Activated naive CD4-positive, alpha-beta T cell treated with anti-CD3 and anti-CD28 coated beads, Interleukin-2, amount 50 U/mL, for 72 hours (primary cell): ENCODE data around the gene NBEA. TPM values are rescaled to one million over a fixed set of nuclear protein-coding genes. Genes with fewer than 3 reads are reported as not detected.

Experiments used
- ATAC-seq, 2 donors: fragments of 150-1000 bp; cut with Tn5 transposase; 2 replicates each; pipeline ENCODE4 v1.10.0; 2021; ENCODE audit warnings: mild to moderate bottlenecking in 2 of 2, moderate library complexity in 2 of 2
- DNase-seq, 2 donors: peaks; one replicate each; pipeline ENCODE4 v3.0.0; 2021 to 2022; ENCODE audit warnings: low spot score in 2 of 2
- H3K27ac Mint-ChIP-seq, 2 donors: one replicate each; pipeline ENCODE4 v1.8.0; 2022; ENCODE audit warnings: mild to moderate bottlenecking in 2 of 2, mixed read lengths in 2 of 2
- H3K36me3 Mint-ChIP-seq, 2 donors: one replicate each; pipeline ENCODE4 v1.8.0; 2022; ENCODE audit warnings: mixed read lengths in 2 of 2
- H3K9me3 Mint-ChIP-seq, 2 donors: one replicate each; pipeline ENCODE4 v1.8.0; 2022; ENCODE audit warnings: mixed read lengths in 2 of 2
- total RNA-seq, 2 donors: library from RNA; stranded (reverse); gene quantifications; one replicate each; pipeline ENCODE4 v1.2.3, GENCODE V29; 2022

NBEA gene
- total RNA-seq, 2 donors from 2014 or later = 0.37 to 0.84 TPM

DNA sequence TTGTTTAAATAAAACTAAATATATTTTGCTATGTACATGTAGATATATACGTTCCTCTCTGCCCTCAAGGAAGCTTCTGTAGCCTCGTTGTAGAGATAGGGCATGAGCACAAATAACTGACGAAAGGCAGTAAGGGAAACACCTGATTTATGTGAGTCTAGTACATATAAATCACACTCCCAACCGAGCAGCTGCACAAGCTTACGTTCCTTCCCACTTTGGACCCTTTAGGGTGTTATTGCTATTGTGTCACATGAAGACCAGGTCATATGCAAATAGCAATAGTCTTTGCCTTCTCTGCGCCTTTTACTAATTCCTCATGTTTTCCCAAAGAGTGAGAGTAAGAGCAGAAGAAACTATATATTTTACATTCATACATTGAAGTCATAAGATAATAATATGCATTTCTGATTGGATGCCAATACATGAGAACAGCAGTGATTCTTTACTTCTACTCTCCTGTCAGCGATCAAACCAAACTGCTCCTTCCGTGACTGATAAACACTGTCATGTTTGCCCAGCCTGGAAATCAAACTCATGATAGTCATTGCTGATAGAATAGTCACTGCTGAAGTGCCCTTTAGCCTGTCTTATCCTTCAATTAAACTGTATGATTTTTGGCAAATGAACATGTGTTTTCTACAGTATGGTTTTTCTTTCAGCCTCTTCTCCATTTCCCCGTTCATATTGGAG lies 661.7 kb downstream of the NBEA start:
- no peak for DNase-seq
- Mint-ChIP-seq H3K27ac (no peak overlapping the region), H3K36me3 (no peaks in the 10 kb centered on the region), H3K9me3 (no peaks in the 10 kb centered on the region)
- ATAC-seq = no peak

DNA sequence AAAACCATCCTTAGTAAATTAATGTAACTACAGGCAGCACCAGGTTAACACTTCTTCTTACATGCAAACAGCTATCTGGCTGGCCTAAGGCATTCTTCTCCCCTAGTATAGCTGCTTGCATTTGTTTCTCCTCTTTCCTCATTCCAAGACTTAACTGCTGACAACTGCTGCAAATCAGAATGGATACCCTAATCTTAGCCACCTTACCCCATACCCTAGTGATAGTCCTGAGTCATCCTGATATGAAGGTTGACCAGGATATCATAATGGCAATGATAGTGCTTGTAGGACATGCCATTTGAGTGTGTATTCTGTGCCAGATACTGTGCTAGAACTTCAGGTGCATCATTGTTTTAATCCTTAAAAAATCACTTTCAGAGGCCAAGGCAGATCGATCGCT lies 672.6 kb downstream of the NBEA start:
- H3K9me3 Mint-ChIP-seq = no peaks in the 10 kb centered on the region
- no peak overlapping the region for H3K27ac Mint-ChIP-seq
- H3K36me3 Mint-ChIP-seq = no peaks in the 10 kb centered on the region
- DNase-seq (no peak), ATAC-seq (no peak)

DNA sequence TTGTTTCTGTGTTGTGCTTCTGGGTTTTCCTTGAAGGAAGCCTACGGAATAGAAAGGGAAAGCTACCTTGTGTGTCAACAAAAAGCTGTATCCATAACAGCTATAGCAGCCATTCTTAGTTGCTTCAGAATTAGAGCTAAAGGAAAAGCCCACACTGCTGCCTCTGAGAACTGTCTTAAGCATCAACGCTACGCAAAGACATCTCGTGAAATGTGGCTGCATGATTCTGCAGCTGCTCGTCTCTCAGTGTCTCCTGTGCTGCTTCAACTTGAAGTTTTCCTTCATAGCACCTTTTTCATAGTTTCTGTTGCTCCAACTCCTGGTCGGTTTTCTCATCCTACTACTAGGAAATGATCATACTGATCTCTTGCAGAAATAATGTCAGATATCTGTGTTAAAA lies 675.4 kb downstream of the NBEA start:
- DNase-seq (no peak), ATAC-seq (no peak)
- Mint-ChIP-seq H3K9me3 (peaks cover 0 to 4% of the 10 kb centered on the region in 2 donors), H3K36me3 (peaks cover 0 to 4% of the 10 kb centered on the region in 2 donors), H3K27ac (no peak overlapping the region)

DNA sequence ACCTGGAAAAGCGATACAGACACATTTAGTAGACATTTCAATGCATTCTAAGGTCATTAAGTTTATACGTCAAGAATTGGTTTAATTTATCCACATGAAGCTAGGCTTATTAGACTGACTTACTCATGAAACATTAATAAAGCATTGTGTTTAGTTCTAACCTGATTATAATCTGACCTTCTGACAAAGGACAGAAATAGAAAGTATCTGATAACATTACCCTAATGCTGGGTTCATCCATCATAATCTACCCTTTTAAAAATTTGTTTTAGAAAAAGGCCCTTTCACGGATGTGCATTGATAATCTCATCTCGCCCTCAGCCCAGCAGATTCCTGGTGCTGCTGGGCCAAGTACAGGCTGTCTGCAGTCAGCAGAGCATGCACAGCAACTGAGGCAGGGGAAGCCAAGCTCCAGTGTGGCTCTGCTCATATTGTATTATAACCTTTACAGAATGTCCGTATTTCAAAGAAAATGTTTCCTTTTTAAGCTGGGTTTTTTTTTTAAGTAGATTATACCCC lies 676.6 kb downstream of the NBEA start:
- ATAC-seq (no peak), DNase-seq (no peak)
- no peak overlapping the region for H3K27ac Mint-ChIP-seq
- peaks cover 0 to 4% of the 10 kb centered on the region in 2 donors for H3K36me3 Mint-ChIP-seq
- H3K9me3 Mint-ChIP-seq = peaks cover 0 to 4% of the 10 kb centered on the region in 2 donors

DNA sequence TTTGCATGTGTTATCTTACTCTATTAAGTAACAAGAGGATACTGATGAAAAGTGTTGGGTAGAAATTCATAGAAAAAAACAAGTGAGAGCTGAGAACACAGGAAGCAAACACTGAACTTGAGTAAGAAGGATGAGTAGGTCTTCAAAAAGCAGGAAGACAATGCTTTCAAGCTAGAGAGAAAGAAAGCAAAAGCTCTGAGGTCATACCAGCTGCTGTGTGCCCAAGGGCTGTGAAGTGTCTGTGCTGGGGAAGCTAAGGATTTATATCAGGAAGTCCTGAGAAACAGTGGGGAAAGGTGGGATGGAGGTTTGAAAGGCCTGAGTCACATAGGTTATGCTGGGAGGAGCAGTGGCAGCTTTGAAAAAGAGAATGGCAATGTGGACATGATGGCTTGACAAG lies 679.9 kb downstream of the NBEA start:
- H3K9me3 Mint-ChIP-seq = peaks cover 0 to 4% of the 10 kb centered on the region in 2 donors
- DNase-seq = no peak
- ATAC-seq = no peak
- peaks cover 0 to 4% of the 10 kb centered on the region in 2 donors for H3K36me3 Mint-ChIP-seq
- peak overlapping the region in 1 of 2 donors; percentile 22 for H3K27ac Mint-ChIP-seq

DNA sequence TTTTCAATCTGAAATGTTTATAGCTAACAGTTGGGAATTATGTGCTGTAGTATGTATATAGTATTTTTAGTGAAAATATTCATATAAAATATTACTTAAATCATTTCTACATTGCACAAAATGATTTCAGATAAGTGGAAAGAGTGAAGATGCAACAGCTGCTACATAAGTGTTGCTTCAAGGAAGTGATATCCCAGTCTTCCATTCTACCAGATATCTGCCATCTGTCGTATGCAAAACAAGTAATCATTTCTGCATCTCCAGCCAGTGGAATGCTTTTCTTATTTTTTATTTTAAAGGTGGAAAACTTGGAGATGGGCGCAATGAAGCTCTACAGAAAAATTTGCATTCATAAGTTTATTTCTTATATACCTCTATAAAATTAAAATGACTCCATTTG lies 687.0 kb downstream of the NBEA start:
- DNase-seq (no peak), ATAC-seq (no peak)
- Mint-ChIP-seq H3K9me3 (no peaks in the 10 kb centered on the region), H3K27ac (no peak overlapping the region), H3K36me3 (no peaks in the 10 kb centered on the region)

DNA sequence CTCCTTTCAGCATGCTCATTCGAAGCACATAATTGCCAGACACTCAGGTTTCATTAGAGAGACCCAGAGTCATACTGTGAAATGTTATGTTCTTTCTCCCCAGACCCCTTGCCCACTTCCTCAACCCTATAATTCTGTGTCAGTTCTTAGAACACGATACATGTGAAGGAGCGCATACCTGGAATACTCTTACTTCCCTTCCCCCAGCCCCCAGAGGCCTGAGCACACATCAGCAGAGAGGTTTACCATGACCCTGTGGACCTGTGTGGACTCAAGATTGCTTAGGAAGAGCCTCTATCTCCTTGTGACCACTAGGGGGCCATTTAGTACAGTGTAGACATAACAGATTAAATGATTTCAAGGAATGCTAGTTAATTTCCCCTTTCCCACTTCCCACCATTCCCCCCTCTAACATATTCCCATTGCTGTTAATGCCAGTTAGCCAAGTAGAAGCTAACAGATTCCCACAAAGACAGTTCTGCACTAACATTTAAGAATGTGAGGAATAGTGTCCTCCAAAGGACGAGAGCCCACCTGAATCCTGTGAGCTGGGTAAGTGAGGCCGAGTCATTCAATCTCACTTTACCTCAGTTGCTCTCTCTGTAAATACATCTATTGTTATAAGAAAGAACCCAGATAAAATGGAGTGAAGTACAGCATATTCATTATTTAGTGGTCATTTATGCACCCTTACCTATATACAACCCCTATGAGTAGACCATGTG lies 688.6 kb downstream of the NBEA start:
- Mint-ChIP-seq H3K27ac (no peak overlapping the region), H3K36me3 (no peaks in the 10 kb centered on the region), H3K9me3 (no peaks in the 10 kb centered on the region)
- DNase-seq (no peak), ATAC-seq (peak in 1 of 2 donors; percentile 69)

DNA sequence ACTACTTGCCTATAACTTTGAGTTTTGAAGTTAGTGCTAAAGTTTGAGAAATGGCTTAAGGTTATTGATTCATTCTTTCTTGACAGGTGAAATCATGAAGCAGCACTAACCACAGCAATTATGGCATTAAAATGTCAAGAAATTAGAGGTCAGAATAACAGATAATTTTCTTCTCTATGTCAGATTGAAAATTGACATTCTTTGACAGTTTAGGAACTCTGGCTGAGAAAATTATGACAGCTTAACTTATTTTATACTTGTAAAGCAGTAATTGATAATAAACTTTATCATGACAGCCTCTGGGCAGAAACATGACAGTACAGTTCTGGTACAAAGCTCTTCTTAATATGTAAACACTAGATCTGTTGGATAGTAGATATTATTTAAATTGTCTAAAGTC lies 689.6 kb downstream of the NBEA start:
- Mint-ChIP-seq H3K36me3 (no peaks in the 10 kb centered on the region), H3K9me3 (no peaks in the 10 kb centered on the region), H3K27ac (no peak overlapping the region)
- ATAC-seq (no peak), DNase-seq (no peak)

DNA sequence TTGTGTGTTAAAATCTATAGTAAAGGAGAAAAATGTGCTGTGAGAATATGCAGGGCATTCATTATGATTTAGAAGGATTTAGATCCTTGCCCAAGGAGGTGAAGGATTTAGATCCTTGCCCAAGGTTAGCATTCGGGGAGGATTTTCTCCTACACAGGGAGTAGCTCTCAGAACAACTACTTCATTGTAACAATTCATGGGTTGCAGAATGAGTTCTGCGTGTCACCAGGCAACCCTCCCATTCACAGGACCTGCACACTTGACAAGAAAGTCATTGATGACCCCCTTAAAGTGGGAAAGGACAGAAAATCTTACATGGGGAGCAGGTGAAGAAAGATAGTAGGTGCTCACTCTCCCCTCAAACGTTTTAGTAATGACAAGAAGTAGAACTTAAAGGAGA lies 701.6 kb downstream of the NBEA start:
- DNase-seq (no peak), ATAC-seq (no peak)
- no peaks in the 10 kb centered on the region for H3K36me3 Mint-ChIP-seq
- H3K27ac Mint-ChIP-seq = no peak overlapping the region
- no peaks in the 10 kb centered on the region for H3K9me3 Mint-ChIP-seq

DNA sequence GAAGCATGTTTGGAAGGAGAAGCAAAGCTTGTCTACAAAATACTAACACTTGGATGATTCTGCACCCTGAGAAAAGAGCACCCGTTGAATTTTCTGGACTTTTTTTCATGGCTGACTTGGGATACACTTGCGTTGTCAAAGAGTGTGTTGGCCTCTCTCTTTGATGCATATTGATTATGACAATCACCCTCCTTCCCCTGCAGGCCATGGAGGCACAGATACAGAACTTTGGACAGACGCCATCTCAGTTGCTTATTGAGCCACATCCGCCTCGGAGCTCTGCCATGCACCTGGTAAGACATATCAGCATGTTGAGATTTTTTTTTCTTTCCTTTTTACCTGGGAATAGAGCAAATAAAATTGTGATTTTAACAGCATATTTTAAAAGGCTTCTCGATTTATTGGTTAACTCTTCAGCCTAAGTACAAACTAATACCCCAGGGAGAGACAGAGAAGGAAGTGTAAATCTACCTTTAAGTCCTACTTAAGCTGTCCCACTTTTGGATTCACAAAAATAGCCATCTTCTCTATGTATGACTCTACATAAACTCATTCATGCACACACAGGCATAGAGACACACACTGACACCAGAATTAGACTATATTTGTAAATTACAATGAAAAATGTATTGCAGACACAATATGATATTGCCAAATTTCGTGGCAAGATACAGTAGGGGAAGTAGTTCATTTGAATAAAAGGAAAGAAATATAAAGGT lies 704.1 kb downstream of the NBEA start:
- Mint-ChIP-seq H3K36me3 (no peaks in the 10 kb centered on the region), H3K27ac (no peak overlapping the region), H3K9me3 (no peaks in the 10 kb centered on the region)
- ATAC-seq (no peak), DNase-seq (no peak)

DNA sequence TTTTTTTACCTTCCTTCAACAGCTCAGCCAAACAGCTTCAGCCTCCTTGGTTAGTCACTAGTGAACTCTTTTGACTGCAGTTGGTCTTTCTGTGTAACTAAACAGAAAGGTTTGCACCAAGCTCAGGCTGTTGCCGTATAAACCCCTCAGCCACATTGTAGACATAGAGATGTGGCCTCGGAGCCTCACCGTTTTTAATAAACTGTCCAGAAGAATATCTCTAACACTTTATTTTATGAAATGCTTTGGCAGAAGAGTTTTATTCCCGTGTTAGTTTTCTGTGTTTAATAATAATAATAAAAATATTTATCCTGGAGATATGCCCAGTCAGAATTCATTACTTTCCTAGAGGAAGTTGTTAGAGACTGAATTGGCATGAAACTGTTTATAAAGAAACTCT lies 706.1 kb downstream of the NBEA start:
- H3K27ac Mint-ChIP-seq = no peak overlapping the region
- no peak for ATAC-seq
- no peaks in the 10 kb centered on the region for H3K9me3 Mint-ChIP-seq
- H3K36me3 Mint-ChIP-seq = no peaks in the 10 kb centered on the region
- no peak for DNase-seq

DNA sequence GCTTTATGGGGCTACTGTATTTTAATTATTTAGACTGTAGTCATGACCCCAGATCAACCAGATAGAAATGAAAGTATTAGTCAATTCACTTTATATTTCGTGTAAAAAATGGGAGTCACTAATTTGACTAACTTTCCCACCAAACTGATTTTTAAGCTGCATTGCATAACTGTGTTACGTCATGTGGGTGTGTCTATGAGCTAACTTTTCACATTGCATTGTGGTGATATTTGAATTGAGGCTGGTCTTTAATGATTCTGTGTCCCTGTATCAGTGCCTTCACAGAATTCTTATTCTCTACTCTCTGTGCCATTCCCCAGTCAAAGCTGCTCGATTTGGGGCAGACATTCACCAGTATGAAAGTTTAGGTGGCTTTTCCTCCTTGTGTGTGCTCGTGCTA lies 707.1 kb downstream of the NBEA start:
- DNase-seq = no peak
- Mint-ChIP-seq H3K9me3 (no peaks in the 10 kb centered on the region), H3K27ac (no peak overlapping the region), H3K36me3 (no peaks in the 10 kb centered on the region)
- ATAC-seq = no peak

DNA sequence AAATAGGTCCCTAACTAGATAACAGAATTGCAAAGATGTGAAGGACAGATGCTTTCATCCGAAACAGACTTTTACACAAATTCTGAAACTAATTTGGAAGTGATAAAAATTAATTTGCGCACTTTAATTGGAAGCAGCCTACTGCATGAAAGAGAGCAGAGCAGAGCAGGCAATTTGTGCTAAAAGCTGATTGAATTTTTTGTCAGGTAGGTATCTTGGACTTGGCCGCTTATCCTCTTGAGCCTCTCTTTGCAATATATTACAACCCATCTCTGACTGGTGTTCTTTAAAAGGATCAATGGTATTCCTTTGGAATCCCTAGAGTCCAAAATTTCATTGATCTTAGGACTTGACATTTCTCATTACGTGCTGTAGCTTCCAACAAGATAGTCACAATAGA lies 717.7 kb downstream of the NBEA start:
- Mint-ChIP-seq H3K36me3 (no peaks in the 10 kb centered on the region), H3K27ac (no peak overlapping the region), H3K9me3 (no peaks in the 10 kb centered on the region)
- ATAC-seq = no peak
- DNase-seq = no peak

DNA sequence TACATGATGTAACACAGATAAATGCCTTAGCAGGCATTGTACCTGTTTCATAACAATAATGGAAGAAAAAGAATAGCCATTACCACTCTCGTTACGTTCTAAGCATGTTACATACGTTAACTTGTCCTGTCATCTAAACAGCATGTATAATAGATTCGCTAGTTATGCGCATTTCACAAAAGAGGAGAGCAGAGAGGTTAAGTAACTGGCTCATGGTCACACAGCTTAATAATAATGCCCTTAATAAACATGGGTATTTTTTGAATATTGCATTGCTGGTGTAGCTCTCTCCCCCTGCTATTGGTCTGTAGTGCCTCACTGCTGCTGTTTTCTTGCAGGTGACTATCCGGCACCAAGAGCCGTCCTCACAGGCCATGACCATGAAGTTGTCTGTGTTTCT lies 722.7 kb downstream of the NBEA start:
- Mint-ChIP-seq H3K36me3 (no peaks in the 10 kb centered on the region), H3K9me3 (no peaks in the 10 kb centered on the region), H3K27ac (no peak overlapping the region)
- DNase-seq = no peak
- ATAC-seq = no peak

DNA sequence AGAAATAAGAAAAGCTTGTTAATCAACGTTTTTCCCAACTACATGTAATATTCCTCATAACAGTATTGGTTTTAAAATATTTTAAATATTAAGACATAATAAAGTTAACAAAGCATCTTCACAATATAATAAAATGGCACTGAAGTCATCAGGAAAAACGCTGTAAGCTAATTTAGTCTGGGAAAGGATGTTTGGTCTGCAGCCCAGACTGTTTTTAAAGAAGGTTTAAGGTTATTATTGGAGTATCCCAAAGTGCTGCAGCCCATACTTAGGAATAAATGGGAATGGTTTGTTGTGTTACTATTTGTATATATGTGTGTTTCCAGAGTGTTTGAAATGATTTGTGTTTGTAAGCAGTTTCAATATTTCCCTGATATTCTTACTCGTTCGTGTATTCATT lies 727.3 kb downstream of the NBEA start:
- Mint-ChIP-seq H3K27ac (no peak overlapping the region), H3K36me3 (no peaks in the 10 kb centered on the region)
- no peak for DNase-seq

DNA sequence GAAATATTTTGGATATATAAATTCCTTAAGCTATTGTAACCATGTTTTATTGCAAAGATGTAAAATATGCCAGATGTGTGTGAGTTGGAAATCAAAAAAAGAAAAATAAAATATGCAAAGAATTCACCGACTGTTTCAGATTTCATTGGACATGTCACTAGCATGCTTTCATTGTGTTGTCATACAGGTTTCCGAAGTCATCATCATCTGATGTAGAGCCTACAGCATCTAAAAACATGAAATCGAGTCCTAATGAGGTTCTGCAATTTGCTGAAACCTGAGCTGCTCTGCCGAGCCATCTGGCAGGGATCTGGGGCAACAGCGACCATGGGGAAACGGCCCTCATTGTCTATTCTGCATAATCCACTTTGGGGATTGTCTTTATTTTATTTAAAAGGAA lies 730.5 kb downstream of the NBEA start:
- Mint-ChIP-seq H3K36me3 (no peaks in the 10 kb centered on the region), H3K9me3 (peaks cover 0 to 3% of the 10 kb centered on the region in 2 donors), H3K27ac (no peak overlapping the region)
- DNase-seq = no peak
- ATAC-seq = no peak

More for the DNA sequence above, 727.3 kb downstream of the NBEA start:
- H3K9me3 Mint-ChIP-seq = no peaks in the 10 kb centered on the region
- ATAC-seq = no peak

DNA sequence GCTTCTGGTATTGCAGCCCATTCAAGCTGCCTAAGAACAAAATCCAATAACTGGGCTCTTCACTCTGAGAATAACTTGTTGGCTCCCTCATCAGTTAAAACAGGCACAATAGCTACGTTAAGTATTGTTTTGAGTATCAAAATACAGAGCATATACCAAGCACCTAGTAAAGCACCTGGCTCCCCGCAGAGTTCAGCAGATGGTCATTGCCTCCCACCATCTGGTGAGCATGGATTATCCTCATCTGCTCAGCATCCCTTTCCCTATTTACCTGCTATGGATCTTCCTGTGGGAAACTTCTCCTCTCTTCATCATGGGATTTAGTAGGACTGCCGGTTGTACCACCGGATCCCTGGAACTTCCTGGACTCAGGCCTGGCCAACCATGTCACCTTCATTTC lies 733.6 kb downstream of the NBEA start:
- Mint-ChIP-seq H3K27ac (no peak overlapping the region), H3K9me3 (peaks cover 0 to 3% of the 10 kb centered on the region in 2 donors), H3K36me3 (no peaks in the 10 kb centered on the region)
- ATAC-seq (no peak), DNase-seq (no peak)
